Stimulated activated CD4-positive, alpha-beta T cell treated with anti-CD3 and anti-CD28 coated beads, Interleukin-2, amount 100 ng/mL, for 48 hours (primary cell): ENCODE results near the gene ALKBH2.

Experiments
- DNase-seq, 2 donors: peaks; one replicate each; pipeline ENCODE4 v3.0.0-alpha.2; 2020

The ALKBH2 gene

DNA sequence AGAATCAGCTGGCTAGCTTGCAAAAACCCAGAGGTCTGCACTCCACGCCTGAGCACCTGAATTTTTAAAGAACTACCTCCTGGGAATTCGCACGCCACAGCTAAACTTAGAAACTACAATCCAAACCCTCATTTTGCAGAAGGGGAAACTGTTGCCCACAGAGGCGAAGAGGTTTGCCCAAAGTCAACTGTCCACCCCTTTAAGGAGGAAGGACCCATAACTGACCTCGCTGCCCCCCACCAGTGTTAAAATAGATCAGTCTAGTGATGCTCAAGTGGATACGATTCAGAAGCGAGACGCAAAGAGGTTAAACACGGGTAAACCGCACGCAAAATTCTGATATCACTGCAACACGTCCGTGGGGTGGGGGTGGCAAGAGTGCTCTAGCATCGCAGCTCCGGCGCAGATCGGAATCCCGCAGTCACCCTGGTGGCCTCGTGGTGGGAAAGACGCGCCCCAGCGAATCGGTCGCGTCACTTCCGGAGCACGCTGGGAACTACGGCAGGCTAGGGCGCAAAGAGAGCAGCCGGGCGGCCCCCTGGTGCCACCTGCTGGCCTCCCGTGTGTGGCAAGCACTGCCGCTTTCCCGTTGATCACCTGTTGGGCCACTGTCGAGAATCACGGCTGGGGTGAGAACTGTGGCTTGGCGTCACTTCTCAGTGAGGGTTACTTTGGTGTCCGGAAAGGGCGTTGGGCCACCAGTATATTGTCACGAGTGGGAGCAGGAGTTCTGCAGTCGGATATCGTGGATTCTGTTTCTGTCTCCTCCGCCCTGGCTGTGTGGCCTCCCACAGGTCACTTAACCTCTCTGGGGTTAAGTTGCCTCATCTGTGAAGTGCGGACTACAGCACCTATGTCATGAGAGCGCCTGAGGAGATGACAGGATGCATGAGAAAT, at the start of gene ALKBH2:
TSS of gene ALKBH2 (minus strand) at position 451 of the 897 bp plus-strand sequence. CDS start 686 bp downstream, outside the sequence.
- peak; percentile 92 to 94 for DNase-seq

DNA sequence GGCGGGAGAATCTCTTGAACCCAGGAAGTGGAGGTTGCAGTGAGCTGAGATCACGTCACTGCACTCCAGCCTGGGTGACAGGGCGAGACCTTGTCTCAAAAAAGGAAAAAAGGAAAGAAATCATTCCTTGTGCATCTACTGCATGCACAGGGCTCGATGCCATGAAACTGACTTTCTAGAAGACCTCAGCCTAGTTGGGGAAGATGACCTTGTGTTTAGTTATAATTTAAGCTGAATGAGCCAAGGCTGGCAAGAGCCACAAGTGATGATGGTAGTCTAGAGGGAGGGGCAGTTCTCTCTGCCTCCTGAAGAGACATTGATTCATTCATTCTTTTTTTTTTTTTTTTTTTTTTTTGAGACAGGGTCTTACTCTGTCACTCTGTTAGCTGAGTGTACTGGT, 47.3 kb upstream of the ALKBH2 start:
- DNase-seq = no peak

DNA sequence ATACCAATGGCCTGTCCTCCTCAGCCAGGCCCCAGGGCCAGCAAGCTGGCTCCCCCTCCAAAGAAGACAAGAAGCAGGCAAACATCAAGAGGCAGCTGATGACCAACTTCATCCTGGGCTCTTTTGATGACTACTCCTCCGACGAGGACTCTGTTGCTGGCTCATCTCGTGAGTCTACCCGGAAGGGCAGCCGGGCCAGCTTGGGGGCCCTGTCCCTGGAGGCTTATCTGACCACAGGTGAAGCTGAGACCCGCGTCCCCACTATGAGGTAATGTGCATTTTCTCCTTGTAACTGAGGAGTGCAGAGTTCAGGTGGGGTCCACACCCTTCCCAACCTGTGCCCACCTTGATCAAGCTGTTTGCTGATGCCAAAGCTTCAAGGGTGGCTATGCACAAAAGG, 46.5 kb upstream of the ALKBH2 start:
- DNase-seq = no peak

GRCh38 chr12:109139360-109139759, 46.1 kb upstream of the ALKBH2 start:
- DNase-seq = no peak

DNA sequence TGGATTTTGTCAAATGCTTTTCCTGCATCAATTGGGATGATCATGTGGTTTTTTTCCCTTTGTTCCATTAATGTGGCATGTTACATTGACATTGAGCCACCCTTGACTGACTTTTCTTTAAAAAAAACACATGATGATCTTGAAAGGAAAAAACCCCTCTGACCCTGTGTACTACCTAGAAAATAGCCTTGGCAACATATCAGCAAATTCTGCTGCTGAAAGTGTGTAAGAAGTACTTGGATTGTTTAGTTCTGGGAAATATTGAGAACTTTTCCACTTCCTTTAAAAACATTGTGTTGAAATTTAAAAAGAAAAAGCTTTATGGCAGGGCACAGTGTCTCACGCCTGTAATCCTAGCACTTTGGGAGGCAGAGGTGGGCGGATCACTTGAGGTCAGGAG, 43.8 kb upstream of the ALKBH2 start:
- DNase-seq = no peak

- no peak for DNase-seq
These were observed 41.1 kb upstream of the ALKBH2 start for GRCh38 chr12:109134186-109134917.

DNA sequence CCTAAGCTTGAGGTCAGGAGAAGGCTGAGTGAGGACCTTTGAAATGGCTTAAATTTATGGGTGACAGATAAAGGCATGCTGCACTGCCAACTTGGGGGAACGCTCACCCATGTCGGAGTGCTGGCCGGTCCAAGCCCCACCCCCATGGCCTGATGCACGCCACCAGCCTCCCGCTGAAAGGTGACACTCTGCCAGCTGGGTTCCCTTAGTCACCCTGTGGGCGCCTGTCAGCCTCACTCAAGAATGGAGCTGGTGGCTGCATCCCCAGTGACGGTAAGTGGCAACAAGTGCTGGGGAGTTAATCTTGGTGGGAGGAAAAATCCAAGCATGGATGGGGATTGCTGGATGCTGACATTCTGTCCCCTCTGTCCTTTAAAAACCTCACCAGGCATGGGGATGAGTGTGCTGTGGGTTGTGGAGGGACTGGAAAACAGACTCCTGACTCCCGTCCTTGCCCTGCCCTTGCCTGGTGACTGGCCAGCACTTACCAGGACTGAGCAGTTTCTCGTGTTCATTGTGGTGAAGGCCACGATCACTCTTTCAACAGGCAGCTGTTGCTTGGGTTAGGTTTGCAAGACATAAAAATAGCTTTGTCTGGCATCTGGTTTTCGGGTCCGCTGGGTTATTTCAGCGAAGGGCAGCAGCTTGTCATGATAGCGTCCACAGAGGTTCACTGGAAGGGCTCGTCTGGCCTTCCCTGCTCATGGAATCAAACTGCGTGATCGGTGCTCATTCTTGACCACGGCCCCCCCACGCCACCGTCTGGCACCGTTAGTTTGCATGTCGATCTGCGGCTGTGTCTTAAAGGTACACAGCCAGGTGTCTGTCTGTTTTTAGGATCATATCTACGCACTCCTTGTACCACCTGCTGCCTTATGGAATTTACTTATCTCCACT, 38.1 kb upstream of the ALKBH2 start:
- no peak for DNase-seq

DNA sequence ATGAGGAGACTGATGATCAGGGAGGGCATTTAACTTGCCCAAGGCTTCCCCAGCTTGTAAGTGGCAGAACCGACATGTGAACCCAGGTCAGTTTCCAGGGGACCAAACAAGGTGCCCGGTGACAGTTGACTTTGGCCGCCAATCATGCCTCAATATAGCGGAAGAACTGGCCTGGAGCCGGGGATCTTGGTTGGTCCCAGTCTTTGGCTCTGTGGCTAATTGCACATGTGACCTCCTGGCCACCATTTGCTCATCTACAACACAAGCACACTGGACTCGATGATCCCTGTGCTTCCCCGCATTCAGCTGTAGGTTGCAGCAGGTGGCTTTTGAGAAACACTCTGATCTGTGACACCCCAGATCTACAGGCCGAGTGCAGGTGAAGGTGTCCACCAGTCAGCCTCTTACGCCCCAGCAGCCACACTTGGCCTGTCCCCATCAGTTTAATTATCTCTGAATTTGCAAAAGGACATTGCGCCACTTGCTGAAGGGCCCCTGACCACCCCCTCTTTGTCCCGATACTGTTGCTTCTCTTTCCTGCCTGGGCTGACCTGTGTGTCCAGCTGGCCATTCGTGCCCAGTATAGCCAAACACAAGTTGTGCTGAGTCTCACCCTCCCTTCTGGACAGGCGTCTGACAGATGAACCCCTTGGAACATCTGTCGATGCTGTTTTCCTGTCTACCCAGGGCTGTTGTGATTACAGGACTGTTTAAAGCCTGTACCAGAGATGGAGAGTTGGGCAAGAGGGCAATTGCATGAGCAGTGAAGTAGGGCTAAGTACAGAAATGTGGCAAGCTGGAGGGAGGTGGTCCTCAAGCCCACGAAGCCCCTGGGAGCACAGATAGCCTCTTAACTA, 37.3 kb upstream of the ALKBH2 start:
- DNase-seq = no peak

- DNase-seq = no peak
These were observed 34.4 kb upstream of the ALKBH2 start for GRCh38 chr12:109127533-109128242.

DNA sequence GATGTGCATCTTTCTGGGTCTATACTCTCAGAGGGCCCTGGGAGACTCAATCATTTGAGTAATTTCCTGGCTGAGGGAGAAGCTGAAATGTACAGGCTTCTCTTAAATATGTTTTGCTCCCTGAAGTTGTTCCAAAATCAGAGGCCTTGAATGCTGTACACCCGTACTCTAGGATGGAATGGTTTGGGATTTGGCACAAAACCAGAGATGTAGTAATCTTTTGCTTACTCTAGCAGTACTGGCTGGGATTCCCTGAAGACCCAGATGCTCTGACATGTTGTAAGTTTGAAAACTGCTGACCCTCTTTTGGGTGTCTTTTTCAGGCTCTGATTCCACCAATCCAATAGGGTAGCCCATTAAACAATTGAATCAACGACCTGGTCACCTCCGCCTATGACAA, 33.5 kb upstream of the ALKBH2 start:
- no peak for DNase-seq

- DNase-seq = no peak
These were observed 32.5 kb upstream of the ALKBH2 start for GRCh38 chr12:109125791-109126190.

DNA sequence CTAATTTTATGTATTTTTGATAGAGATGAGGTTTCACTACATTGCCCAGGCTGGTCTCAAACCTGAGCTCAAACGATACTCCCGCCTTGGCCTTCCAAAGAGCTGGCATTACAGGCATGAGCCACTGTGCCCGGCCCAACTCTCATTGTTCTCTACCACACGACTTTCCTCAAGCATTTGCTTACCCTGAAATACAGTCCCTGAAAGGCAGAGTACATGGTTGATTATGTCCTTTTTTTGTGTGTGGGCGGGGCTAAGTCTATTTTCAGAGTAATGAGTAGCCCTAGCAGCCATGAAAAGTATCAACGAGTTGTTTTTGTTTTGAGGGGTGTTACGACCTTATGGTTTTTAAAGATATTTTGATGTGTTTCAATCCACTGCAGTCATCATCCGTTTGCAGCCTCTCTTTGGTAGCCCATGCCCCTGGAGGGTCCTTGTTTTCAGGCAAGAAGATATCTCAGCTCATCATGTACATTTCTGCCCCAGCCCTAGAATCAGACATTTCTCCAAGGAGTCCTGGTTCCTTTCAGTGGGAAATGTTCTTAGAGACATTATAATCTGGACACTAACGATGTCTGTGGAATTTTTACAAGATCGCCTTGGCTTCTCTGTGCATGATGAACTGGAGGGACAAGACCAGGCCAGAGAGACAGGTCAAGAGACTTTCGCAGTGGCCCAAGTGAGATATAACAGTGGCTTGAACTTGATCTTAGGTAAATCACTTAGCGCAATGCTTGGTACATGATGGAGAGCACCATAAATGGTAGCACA, 31.8 kb upstream of the ALKBH2 start:
- DNase-seq = no peak

DNA sequence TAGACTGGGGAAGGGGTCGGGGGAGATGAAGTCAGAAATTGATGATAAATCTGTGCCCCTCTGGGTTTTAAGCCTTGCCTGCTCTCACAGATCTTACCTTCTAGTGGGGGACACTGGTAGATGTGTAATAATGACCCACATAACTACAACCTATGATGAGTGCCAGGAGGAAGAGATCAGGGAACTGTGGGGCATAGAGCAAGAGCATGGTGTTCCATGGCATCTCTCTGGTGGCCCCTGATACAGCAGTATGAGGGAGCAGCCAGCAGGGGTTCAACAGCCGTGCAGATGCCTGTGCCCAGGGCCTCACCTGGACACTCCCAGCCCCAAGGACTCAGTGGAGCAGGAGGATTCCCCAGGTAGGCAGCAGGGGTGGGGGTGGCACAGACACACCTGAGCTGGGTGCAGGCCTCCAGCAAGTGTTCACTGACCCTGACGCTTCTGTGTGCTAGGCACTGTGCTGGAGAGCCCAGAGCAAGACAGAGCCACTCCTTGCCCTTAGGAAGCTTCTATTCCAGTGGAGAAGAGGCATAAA, 28.1 kb upstream of the ALKBH2 start:
- no peak for DNase-seq

- no peak for DNase-seq
These were observed 27.3 kb upstream of the ALKBH2 start for GRCh38 chr12:109120557-109120956.

DNA sequence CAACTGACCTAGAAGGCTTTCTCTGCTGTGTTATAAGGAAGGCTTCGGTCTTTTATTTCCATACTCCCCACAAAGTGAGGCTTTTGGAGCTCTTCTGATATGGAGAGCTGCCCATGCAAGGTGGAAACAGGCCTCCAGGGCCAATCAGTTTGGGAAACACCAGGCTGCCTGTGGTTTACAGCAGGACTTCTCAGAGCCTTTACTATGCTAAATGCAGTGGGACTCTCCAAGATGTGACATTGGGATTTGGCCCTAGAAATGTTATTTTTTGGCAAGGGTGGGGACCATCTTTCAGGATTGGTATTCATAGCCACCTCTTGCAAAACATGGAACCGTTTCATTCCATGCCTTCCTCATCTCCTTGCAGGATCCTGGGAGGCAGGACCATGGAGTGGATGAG, 26.8 kb upstream of the ALKBH2 start:
- no peak for DNase-seq

DNA sequence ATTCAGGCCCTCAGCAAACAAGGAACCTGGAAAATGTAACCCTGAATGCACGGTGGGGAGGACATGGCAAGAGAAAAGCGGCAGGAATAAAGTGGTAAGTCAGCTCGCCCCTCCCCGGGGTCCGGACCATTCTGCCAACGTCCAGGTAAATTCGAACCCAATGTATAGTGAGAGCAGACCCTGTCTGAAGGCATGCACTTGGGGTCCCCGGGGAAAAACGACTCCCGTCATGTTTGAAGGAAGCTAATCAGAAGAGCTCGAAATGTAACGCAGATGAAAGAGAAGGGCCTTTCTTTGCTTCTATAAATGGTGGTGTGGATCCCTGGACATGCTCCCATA, 23.3 kb upstream of the ALKBH2 start:
- no peak for DNase-seq

DNA sequence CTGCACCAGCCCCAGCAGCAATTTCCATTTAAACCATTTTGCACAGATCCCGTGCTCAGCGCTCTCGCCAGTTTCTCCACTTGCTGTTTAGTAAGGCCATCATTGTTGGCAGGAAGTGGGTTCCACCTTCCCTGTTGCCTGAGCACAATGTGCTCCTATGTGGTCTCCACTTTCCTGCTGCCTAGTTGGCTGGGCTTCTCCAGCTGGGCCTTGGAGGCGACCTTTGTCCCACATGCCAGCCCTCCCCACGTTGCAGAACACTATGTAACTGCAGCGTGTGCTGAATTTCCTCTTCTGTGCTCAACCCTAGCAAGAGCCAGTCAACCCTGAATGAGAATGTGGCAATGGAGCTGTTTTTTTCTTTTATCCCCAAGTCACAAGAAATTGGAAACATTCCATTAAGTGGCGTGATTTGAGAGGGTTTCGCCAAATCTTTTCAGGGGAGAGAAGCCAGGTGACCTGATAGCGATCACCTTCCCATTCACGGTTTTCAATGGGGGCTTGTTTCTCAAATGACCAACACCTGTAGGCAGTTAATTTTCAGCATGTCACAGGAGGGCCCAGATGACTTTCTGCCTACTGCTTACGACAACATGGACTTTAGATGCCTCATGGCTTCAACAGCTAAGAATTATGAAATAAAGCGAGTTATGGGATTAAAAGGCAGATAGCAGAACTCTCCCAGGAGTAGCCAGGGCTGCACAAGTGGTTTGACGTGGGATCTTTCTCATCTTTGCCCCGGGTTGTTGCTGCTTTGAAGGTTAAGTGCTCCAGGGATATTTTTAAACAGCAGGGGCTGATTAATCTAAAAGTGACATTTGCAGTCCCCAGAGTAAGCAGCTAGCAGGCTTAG, 22.7 kb upstream of the ALKBH2 start, which contains the start of gene ACACB:
TSS of gene ACACB (plus strand) at position 830 of the 853 bp plus-strand sequence. CDS start 22,819 bp downstream, outside the sequence.
- DNase-seq = no peak

DNA sequence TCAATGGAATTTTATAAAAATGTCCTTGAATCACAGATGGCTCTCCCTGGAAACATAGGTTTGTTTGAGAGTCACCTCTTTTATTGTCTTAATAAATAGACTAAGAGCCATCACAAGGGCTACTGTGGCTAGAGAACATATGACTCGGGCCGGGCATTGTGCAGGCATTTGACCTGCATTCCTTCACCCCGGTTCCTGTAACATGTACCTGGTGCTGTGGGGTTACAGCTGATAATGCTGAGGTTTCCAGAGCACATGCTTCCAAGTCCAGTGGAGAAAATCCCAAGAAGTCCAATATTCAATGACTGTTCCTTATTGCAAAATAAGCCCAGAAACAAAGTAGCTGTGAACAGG, 22.1 kb upstream of the ALKBH2 start:
- no peak for DNase-seq

DNA sequence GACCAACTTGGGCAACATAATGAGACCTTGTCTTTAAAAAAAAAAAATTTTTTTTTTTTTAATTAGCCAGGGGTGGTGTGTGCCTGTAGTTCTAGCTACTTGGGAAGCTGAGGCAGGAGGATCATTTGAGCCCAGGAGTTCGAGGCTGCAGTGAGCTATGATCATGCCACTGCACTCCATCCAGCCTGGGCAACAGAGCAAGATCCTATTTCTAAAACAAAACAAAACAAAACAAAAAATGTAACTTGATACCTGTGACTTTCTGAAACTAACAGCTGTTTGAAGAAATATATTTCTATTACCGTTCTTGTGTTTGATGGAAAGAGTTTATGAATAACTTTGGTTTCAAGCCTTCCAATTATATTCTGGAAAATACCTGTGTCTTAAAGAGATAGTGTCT, 21.4 kb upstream of the ALKBH2 start:
- no peak for DNase-seq
